Middle frontal gyrus (tissue), 1 donor: ENCODE measurements around the gene KLF1.
A peak's percentile ranks its signal among the peaks of the same experiment; 100 is the strongest.
"Not testable (repeated sequence)": the region's sequence is repeated elsewhere in the genome, so short reads cannot be mapped to it uniquely, and the experiment has no call there.

Source experiments
- DNase-seq: peaks from one replicate; pipeline ENCODE4 v3.0.0-alpha.2; 2015; ENCODE audit warnings: low spot score; ENCODE audit errors: extremely low spot score

The KLF1 gene

GRCh38 chr19:12886969-12887747 lies at the start of gene KLF1:
TSS of gene KLF1 (minus strand) at chr19:12887201. CDS start at chr19:12887140, 61 bp downstream.
- DNase-seq: no peak

GRCh38 chr19:12936582-12936981 lies 49.6 kb upstream of the KLF1 start:
- DNase-seq: no peak

GRCh38 chr19:12935071-12935470 lies 48.1 kb upstream of the KLF1 start:
- no peak for DNase-seq

DNA sequence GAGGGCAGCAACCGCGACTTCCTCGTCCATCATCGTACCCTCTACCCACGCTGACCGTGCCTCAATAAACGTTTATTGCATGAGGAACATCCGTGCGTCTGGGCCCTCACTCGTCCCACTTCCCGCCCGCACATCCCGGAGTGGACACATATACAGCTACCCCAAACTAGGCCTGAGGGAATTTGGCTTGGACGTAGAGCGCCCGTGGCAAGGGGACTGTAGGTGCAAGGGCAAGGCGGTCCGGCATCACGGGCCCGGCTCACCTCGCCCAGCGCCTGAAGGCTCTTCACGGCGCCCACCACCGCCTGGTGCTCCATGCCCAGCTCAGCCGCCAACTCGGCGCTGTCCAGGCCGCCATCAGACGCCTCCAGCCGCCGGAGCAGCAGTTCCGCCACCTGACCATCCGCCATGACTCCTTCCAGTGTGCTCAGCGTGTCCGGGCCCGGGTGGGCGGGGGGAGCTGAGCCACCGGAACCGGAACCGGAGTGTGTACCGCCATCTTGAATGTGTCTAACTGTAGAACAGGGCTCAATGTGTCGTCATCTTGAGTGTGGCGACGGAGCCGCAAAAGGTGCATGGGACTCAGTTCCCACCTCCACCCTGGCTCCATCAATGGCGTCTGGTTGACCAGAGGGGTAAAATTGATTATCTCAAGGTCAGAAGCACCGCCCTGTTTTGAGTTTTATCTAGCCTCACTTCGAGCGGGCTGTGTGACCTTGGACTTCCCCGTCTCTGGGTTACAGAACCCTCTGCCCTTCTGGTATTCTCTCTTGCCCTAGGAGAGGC lies 46.5 kb upstream of the KLF1 start, which contains the start of gene FARSA:
Gene FARSA, minus strand, starts transcription at position 425 of the 786 bp plus-strand sequence. Its CDS starts 15 bp downstream, at position 410.
- DNase-seq: peak; percentile 89

DNA sequence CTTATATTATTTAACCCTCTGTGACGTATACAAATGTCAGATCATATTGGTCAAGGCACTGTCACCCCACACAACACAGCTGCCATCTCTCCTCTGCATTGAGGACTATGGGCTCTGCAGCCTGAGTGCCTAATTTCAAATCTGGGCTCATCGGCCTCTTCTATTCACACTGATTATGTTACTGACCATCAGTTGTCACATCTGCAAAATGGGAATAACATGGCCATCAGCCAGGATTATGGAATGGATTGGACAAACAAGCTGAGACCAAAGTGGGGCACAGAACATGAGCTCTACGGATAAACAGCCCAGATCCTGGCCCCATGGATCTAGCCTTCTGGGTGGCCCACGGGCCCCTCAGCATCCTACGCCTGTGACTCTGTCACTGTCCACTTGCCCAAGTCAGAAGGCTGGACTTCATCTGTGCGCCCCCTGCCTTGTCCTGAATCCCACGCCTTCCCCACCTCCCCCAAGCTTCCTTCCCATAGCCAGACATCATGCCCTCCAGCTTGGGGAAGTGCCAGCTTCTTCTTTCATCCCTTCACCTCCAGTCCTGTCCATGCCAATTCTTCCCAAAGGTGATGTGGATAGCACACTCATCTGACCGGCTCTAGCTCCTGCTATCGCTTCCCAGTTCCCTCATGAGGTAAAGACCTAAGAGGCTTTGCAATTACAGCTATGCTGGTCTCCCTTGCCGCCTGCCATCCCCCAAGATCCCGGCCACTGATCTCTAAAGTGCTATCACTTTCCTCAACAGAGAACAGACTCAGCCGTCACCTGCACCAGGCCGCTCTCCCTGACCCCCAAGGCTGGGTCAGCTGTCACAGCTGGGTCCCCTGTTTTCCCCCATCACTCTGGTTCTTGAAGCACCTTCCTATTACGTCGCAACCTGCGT lies 45.6 kb upstream of the KLF1 start:
- no peak for DNase-seq

GRCh38 chr19:12930002-12930645 lies 43.1 kb upstream of the KLF1 start:
- no peak for DNase-seq

DNA sequence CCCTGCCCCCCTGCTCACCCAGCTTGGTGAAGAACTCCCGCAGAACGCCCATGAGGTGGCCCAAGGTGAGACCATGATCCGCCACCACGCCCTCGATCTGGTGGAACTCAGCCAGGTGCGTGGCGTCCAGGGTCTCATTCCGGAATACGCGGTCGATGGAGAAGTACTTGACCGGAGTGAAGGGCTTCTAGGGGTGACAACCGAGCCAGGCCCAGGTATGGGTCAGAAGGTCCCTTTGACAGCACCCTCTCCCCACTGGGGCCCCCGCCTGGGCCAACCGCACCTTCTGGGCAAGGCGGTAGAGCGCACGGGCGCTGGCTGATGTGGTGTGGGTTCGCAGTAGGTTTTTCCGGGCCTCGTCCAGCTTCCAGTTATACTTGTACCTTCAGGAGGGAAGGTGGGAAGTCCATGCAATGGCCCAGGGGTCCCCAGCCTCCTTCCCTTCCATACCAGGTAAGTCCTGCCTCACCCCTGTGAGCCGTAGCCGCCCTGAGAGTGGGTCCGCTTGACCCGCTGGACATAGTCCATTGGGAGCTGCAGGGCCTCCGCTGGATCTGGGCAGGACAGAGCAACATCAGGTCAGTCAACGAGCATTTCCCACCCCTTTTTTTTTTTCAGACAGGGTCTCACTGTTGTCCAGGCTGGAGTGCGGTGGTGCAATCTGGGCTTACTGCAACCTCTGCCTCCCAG lies 37.8 kb upstream of the KLF1 start:
- DNase-seq: no peak

GRCh38 chr19:12922959-12923358 lies 36.0 kb upstream of the KLF1 start:
- no peak for DNase-seq

DNA sequence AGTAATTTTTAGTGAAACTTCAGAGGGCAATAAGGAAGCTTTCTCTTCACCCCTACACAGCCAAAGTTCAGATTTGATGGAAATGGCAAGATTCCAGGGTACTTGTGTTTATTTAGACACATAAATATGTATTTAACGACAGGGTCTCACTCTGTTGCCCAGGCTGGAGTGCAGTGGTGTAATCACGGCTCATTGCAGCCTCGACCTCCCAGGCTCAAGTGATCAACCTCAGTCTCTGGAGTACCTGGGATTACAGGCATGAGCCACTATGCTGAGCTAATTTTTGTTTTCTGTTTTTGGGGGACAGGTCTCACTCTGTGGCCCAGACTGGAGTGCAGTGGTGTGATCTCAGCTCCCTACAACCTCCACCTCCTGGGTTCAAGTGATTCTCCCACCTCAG lies 34.0 kb upstream of the KLF1 start:
- no peak for DNase-seq

DNA sequence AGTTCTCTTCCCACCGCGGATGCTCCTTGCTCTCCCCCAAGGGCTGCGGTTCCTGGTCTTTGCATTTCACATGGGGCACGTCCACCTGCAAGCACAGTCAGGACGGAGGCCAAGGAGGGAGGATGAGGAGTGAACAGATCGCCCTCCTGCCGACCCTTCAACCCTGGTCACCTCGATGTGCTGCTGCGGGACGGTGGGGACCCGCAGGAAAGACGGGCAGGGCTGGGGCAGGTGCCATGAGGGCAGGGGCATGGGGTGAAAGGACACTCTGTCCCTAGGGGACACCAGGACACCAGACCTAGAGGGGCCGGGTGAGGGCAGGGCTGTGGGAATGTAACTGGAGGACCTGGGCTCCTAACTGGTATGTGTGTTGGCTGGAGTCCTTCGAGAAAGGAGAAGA lies 31.3 kb upstream of the KLF1 start:
- DNase-seq: no peak

DNA sequence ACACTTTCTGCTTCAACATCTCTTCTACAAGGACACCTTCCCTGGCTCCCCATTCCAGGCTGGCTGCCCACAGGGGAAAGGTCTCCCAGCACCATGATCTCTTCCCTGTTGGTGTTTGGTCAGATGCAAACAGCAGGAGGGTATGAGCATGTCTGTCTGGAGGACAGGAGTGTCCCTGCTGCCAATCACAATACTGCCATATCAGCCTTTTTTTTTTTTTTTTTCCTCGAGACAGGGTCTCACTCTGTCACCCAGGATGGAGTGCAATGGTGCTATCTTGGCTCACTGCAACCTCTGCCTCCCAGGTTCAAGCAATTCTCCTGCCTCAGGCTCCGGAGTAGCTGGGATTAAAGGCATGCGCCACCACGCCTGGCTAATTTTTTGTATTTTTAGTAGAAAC lies 28.9 kb upstream of the KLF1 start:
- DNase-seq: not testable (repeated sequence)

- no peak for DNase-seq
Measured at GRCh38 chr19:12913851-12914690, 27.1 kb upstream of the KLF1 start.

DNA sequence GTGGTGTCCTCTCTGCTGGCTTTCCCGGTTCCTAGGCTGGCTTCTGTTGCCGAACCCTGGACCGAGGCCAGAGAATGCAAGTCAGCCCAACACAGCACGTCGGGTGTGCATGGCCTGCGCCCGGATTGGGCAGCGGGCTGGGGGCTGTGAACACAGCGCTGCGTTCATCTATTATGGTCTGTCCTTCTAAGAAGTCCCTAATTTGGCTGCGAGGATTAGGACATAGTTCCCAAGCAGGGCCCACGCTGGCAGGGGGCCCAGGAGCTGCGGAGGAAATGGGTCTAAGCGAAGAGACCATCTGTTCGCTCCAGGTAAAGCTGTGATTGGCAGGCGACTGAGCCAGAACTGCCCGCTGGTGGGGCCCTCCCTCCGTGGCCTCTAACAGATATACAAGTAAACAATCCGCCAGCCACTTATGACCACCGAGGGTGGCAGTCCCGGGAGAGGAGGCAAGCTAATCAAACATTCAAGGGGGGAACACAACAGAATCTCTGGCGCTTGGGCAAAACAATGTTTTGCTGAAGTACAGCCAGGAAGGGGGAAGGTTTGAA lies 26.1 kb upstream of the KLF1 start:
- peak; percentile 52 for DNase-seq

GRCh38 chr19:12912571-12912970 lies 25.6 kb upstream of the KLF1 start:
- no peak for DNase-seq

- no peak for DNase-seq
Measured at GRCh38 chr19:12907166-12907565, 20.2 kb upstream of the KLF1 start.

- DNase-seq: no peak
Measured at GRCh38 chr19:12899891-12900518, 13.0 kb upstream of the KLF1 start.

DNA sequence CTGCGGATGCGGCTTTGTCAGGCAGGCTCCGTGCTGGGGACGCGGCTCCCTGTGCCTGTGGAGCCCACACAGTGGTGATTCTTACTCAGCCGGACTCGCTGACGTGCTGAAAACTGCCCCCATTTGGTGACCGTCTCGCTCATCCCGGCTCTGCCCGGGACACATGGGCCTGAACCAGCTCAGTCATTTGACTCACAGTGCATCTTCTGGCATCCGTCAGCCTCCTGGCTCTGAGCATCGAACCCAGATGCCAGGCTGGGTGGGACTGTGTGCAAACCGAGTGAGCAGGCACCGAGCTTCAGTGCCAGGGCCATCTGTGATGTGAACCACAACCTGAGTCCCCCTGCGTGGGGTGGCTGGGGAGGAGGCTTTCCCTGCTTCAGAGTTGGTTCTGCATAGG lies 9.5 kb upstream of the KLF1 start:
- DNase-seq: no peak

GRCh38 chr19:12893582-12893981 lies 6.6 kb upstream of the KLF1 start:
- no peak for DNase-seq

DNA sequence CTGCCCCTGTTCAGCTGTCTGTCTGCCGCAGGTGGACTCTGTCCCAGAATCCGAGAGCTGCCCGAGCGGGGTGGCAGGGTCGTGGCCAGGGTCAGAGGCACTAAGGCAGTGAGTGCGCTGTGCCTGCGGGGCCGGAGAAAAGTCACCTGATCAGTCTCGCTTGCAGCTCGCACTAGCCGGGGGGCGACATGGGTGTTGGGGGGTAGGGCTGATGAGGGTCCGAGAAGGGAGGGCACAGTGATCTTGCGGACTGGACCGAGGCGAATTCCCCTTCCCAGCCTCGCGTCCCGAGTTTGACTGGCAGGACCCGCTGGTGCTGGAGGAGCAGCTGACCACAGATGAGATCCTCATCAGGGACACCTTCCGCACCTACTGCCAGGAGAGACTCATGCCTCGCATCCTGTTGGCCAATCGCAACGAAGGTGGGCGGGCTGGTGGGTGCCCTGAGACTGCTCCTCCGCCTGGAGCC lies 4.6 kb upstream of the KLF1 start:
- DNase-seq: no peak
